Measurements from ENCODE around the gene COL6A6.

DNA sequence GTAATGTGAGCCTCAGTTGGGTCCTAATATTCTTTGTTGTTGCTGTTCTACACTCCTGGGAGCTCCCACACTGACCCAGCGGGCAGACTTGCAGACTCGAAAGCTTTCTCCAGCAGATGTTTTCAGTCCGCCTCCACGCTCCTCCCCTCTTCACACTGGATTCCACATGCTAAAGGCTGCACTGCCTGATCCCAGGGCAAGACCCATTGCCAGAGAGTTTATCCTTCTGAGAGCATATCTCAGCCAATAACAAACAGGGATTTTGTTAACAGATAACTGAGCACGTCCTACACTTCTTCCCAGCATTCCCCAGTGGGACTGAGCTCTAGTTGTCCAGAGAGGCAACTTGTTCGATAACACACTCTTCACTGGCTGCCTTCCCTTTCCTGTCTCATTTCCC lies 8.0 kb upstream of the COL6A6 start:
- TF ChIP-seq, protein P1, sequence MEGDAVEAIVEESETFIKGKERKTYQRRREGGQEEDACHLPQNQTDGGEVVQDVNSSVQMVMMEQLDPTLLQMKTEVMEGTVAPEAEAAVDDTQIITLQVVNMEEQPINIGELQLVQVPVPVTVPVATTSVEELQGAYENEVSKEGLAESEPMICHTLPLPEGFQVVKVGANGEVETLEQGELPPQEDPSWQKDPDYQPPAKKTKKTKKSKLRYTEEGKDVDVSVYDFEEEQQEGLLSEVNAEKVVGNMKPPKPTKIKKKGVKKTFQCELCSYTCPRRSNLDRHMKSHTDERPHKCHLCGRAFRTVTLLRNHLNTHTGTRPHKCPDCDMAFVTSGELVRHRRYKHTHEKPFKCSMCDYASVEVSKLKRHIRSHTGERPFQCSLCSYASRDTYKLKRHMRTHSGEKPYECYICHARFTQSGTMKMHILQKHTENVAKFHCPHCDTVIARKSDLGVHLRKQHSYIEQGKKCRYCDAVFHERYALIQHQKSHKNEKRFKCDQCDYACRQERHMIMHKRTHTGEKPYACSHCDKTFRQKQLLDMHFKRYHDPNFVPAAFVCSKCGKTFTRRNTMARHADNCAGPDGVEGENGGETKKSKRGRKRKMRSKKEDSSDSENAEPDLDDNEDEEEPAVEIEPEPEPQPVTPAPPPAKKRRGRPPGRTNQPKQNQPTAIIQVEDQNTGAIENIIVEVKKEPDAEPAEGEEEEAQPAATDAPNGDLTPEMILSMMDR (IDR thresholded peaks at IDR 0.05), result no peak
- no peak for TF ChIP-seq POLR2A (IDR thresholded peaks at IDR 0.05)

Measured in uterus (tissue), 2 donors.